Right cardiac atrium (tissue), 5 donors: ENCODE measurements around the gene KCNQ1. TPM values are rescaled to one million over a fixed set of nuclear protein-coding genes. Genes with fewer than 3 reads are reported as not detected.
A peak's percentile ranks its signal among the peaks of the same experiment; 100 is the strongest.

Experiments used
- ATAC-seq, 2 donors: fragments of 200-7000 bp; cut with Tn5 transposase; one replicate each; pipeline versions ENCODE4 v1.8.0 to v1.9.1; 2020; ENCODE audit warnings: moderate library complexity in 2 of 2, mild to moderate bottlenecking in 1 of 2
- DNase-seq, 3 donors: peaks; one replicate each; pipeline ENCODE4 v3.0.0-alpha.2; 2020
- H3K27ac ChIP-seq: one replicate; pipeline ENCODE4 v1.5.1; 2013; ENCODE audit warnings: mild to moderate bottlenecking, low read length, control low read depth, moderate library complexity
- H3K27me3 ChIP-seq: one replicate; pipeline ENCODE4 v1.6.1; 2013; ENCODE audit not compliant: control insufficient read depth, insufficient read depth
- H3K4me1 ChIP-seq: one replicate; pipeline ENCODE4 v1.6.1; 2013; ENCODE audit warnings: low read length; ENCODE audit not compliant: control insufficient read depth, insufficient read depth
- H3K4me3 ChIP-seq: one replicate; pipeline ENCODE4 v1.5.1; 2013; ENCODE audit warnings: low read length, control low read depth
- H3K9me3 ChIP-seq: one replicate; pipeline ENCODE4 v1.6.1; 2013; ENCODE audit warnings: low read length; ENCODE audit not compliant: control insufficient read depth
- WGBS: extraction: QIAGEN DNeasy Blood & Tissue Kit; methylation state at CpG from one replicate; pipeline ENCODE4 v1.1.7; 2013; 5-methylcytosine and 5-hydroxymethylcytosine counted together
- intact Hi-C, 4 donors: fragments of 100-400 bp; cut with DNase I; formaldehyde crosslinking; loops; one replicate each; pipeline versions ENCODE4 v1.11.0 to v1.14.0; 2022 to 2023
- polyA plus RNA-seq: library from polyadenylated mRNA; stranded (reverse); fragments of 200-250 nt; gene quantifications from one replicate; pipeline ENCODE4 v1.2.3, GENCODE V29; 2013
- total RNA-seq, 4 donors: library from RNA; stranded (reverse); fragmentation: NEBNext Ultra II Directional; extraction: Animal tissue kit (Norgen Biotek cat#: 25700); gene quantifications; one replicate each; pipeline ENCODE4 v1.2.1, GENCODE V29; 2021
- donor health status: healthy with polysubstance abuse.
- donor health status: DM: no; HTN: yes; CAD: no.
- donor health status: DM: no; HTN: no; CAD: no.
- donor health status: DM: no; HTN: yes; CAD: no; lungs with severe emphysema.
- donor health status: DM: yes; HTN: yes; CAD: no.

KCNQ1 gene
- total and polyA plus RNA-seq, 5 donors = 36.4 to 46.8 (median 37.7) TPM

DNA sequence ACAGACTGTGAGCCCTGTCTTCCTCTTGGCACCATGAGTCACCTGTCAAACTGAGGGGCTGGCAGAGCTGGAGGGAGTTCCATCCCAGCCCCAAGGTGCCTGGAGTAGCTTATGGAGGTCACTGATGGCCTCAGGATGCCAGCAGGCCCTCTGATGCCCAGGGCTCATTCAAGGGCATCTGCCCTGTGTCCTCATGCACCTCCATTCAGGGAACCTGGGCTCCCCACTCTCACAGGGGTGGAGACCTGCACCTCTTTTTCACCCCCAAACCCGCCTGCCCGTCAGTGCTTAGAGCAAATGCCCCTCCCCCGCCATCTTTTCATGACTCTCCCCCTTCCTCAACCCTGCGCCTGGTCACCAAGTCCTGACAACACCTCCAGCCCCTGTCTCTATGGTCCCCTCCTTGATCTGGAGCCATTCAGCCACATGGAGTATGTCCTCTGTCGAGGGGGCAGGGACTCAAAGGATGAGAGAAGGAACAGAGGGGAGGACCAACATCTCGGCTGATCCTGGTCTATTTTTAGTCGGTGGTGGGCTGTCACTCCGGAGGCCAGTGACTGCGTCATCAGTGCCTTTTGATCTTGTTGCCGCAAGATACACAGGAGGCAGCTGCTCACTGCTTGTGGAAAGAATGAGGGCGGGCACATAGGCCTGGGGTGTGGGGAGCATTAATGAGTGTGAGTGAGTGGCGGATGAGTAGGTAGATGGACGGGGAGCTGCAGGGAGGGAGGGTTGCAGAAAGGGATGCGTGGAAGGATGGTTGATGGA is 368.5 kb downstream of the KCNQ1 start:
- DNase-seq = peak; percentile 13 to 50 (median 48)
- Histone ChIP-seq H3K4me1 (peaks cover 13% of the 10 kb centered on the region), H3K27me3 (no peaks in the 10 kb centered on the region), H3K4me3 (no peak overlapping the region), H3K27ac (peak overlapping the region; percentile 58), H3K9me3 (no peaks in the 10 kb centered on the region)
- ATAC-seq = no peak
- 58% methylated on average over 14 of the region's 14 CpGs for WGBS
- intact Hi-C loops = no loop called here

DNA sequence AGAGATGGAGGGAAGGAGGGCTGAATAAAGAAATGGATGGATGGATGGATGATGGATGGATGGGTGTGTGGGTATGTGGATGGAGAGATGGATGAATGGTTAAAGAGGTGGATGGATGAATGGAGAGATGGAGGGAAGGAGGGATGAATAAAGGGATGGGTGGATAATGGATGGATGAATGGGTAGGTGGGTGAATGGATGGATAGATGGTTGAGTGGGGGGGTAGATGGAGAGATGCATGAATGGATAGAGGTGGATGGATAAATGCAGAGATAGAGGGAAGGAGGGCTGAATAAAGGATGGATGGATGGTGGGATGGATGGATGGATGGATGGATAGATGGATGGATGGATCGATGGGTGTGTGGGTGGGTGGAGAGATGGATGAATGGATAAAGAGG is 369.2 kb downstream of the KCNQ1 start:
- Histone ChIP-seq H3K27ac (no peak overlapping the region), H3K27me3 (no peaks in the 10 kb centered on the region), H3K9me3 (no peaks in the 10 kb centered on the region), H3K4me3 (no peak overlapping the region), H3K4me1 (peaks cover 13% of the 10 kb centered on the region)
- intact Hi-C loops = no loop called here
- ATAC-seq (no peak), DNase-seq (no peak)
- 96% methylated on average over 1 of the region's 1 CpG for WGBS

DNA sequence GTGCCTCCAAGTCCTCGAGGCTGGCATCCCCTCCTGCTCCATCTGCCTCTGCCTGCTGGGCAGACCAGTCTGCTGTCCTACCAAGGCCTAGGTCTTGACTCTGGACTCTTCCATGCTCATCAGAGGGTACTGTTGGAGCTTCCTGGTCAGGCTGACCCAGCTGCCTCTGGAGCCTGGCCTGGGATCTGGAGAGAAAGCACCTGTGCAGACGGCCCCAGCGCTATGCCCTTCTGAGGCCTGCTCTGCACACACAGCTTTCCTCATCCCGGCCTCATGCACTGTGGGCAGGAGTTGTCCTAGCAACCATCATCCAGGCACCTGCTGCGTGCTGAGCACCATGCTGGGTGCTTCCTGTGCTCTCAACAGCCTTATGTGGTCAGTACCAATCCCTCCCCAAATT is 369.9 kb downstream of the KCNQ1 start:
- peak; percentile 3 to 19 (median 10) for DNase-seq
- intact Hi-C loops = no loop called here
- Histone ChIP-seq H3K4me3 (no peak overlapping the region), H3K4me1 (peaks cover 13% of the 10 kb centered on the region), H3K27me3 (no peaks in the 10 kb centered on the region), H3K9me3 (no peaks in the 10 kb centered on the region), H3K27ac (no peak overlapping the region)
- 94% methylated on average over 5 of the region's 5 CpGs for WGBS
- ATAC-seq = no peak

- Histone ChIP-seq H3K27ac (no peak overlapping the region), H3K4me3 (no peak overlapping the region), H3K9me3 (no peaks in the 10 kb centered on the region), H3K27me3 (no peaks in the 10 kb centered on the region), H3K4me1 (peaks cover 13% of the 10 kb centered on the region)
- ATAC-seq (no peak), DNase-seq (peak; percentile 3 to 54 (median 35))
- WGBS = 95% methylated on average over 16 of the region's 16 CpGs
- intact Hi-C loops = no loop called here
These were observed 371.1 kb downstream of the KCNQ1 start for GRCh38 chr11:2815762-2816496.

DNA sequence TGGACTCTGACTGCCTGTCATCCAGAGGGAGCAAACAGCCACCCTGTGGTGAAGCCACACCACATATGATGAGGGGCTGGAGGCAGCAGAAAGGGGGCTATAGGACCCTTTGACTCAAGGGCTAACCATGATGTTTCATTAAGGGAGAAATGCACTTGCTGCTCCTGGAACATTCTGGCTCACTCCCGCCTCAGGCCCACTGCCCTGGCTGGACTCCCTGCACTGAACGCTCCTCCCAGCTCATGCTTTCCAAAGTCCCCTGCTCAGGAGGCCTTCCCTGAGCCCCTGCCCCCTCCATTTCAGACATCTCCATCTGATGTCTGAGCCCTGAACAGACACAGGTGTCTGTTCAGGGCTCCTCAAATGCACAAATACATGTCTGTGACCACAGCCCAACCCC is 371.7 kb downstream of the KCNQ1 start:
- H3K4me1 ChIP-seq = peaks cover 7% of the 10 kb centered on the region
- H3K27me3 ChIP-seq = no peaks in the 10 kb centered on the region
- H3K4me3 ChIP-seq = no peak overlapping the region
- ATAC-seq (no peak), DNase-seq (peak; percentile 6 to 22 (median 22))
- intact Hi-C loops = no loop called here
- no peaks in the 10 kb centered on the region for H3K9me3 ChIP-seq
- H3K27ac ChIP-seq = no peak overlapping the region
- 78% methylated on average over 2 of the region's 2 CpGs for WGBS

GRCh38 chr11:2816941-2817421 is 372.2 kb downstream of the KCNQ1 start:
- H3K27me3 ChIP-seq = no peaks in the 10 kb centered on the region
- peak; percentile 14 to 54 (median 49) for DNase-seq
- 77% methylated on average over 15 of the region's 15 CpGs for whole genome bisulfite sequencing
- intact Hi-C loops = no loop called here
- no peaks in the 10 kb centered on the region for H3K9me3 ChIP-seq
- peaks cover 5% of the 10 kb centered on the region for H3K4me1 ChIP-seq
- H3K4me3 ChIP-seq = no peak overlapping the region
- no peak for ATAC-seq
- no peak overlapping the region for H3K27ac ChIP-seq

DNA sequence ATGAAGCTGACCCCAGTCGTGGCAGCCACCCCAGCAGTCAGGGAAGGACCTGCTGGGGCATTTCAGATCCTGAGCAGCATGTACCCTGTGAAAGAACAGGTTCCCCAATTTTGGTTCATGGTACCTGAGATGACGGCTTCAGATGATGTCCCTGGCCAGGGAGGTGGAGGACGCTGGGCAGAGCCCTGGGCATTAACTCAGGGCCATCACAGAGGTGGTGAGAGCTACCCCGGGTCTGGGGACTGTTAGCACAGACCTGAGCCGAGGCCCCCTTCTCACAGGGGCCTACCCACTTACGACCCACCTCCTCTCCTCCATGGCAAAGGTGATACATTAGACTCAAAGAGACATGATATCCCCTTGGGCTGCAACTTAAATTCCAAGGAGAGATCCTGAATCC is 372.6 kb downstream of the KCNQ1 start:
- 89% methylated on average over 6 of the region's 6 CpGs for WGBS
- intact Hi-C loops = no loop called here
- peak in 1 of 3 donors; percentile 14 for DNase-seq
- ATAC-seq = no peak
- Histone ChIP-seq H3K4me3 (no peak overlapping the region), H3K9me3 (no peaks in the 10 kb centered on the region), H3K4me1 (peaks cover 4% of the 10 kb centered on the region), H3K27ac (no peak overlapping the region), H3K27me3 (no peaks in the 10 kb centered on the region)

DNA sequence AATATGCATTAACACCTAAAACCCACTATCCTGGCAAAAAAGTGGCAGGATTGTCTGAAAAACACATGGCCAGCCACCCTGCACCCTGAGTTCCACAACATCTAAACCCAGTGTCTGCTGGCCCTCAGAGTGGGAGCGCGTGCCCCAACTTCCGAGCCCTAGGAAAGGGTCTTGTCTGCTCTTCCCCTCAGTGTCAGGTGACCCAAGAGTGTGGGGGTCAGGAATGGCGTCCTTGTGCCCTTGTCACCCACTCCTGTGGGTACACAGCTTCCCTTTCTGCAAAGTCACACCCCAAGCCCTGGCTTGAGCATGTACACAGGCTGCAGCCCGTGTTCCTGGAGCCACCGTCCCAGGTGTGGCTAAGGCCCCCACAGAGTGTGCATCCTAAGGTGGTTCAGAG is 373.2 kb downstream of the KCNQ1 start:
- 93% methylated on average over 6 of the region's 6 CpGs for WGBS
- DNase-seq (peak in 2 of 3 donors; percentile 3 to 27), ATAC-seq (no peak)
- Histone ChIP-seq H3K9me3 (no peaks in the 10 kb centered on the region), H3K27me3 (no peaks in the 10 kb centered on the region), H3K4me3 (no peak overlapping the region), H3K27ac (no peak overlapping the region), H3K4me1 (no peaks in the 10 kb centered on the region)
- intact Hi-C loops = no loop called here

DNA sequence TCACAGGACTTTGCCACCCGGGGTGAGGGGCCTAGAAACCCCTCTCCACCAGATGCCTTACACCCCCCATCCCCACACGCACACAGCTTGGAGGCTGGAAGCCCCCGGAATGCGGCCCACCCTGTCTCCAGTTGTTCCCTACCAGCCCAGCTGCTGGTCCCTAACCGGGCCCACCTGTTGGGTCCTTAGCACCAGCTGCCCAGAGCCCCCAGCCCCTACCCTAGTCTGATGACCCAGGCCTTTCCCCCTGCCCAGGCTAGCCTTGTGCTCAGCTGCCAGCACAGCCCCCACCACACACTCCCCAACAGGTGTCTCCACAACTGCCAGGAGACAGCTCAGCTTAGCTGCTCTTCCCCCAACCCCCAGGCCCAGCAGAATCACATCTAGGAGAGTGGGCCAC is 373.7 kb downstream of the KCNQ1 start:
- intact Hi-C loops = no loop called here
- H3K4me1 ChIP-seq = no peaks in the 10 kb centered on the region
- no peaks in the 10 kb centered on the region for H3K9me3 ChIP-seq
- DNase-seq (peak; percentile 9 to 26 (median 11)), ATAC-seq (no peak)
- no peak overlapping the region for H3K27ac ChIP-seq
- H3K27me3 ChIP-seq = no peaks in the 10 kb centered on the region
- H3K4me3 ChIP-seq = no peak overlapping the region
- WGBS = 91% methylated on average over 5 of the region's 5 CpGs

GRCh38 chr11:2819316-2819715 is 374.5 kb downstream of the KCNQ1 start:
- no peaks in the 10 kb centered on the region for H3K4me1 ChIP-seq
- H3K27me3 ChIP-seq = no peaks in the 10 kb centered on the region
- ATAC-seq (no peak), DNase-seq (peak in 1 of 3 donors; percentile 11)
- intact Hi-C loops = no loop called here
- 96% methylated on average over 3 of the region's 3 CpGs for WGBS
- no peaks in the 10 kb centered on the region for H3K9me3 ChIP-seq
- no peak overlapping the region for H3K4me3 ChIP-seq
- H3K27ac ChIP-seq = no peak overlapping the region

DNA sequence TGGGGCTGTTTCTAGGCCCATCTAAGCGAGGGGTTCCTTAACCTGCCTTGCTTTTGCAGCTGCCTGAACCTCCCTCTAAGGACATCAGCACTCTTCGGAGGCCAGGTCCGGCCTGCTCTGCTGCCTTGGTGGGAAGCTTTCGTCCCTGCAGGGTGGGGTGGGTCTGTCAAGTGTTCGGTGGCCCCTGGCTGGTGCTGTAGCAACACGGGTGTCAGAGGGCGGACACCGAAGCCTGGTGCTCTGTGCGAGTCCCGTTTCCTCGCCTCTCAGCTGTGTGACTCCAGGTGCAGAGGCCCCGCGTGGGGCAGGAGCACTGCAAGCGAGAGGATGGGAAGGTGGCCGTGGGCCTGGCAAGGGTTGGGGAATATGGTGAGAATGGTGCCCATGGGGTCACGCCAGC is 376.2 kb downstream of the KCNQ1 start:
- H3K9me3 ChIP-seq = no peaks in the 10 kb centered on the region
- DNase-seq (peak; percentile 3 to 43 (median 28)), ATAC-seq (no peak)
- WGBS = 96% methylated on average over 16 of the region's 16 CpGs
- H3K4me1 ChIP-seq = peaks cover 3% of the 10 kb centered on the region
- no peak overlapping the region for H3K27ac ChIP-seq
- H3K4me3 ChIP-seq = no peak overlapping the region
- intact Hi-C loops = no loop called here
- no peaks in the 10 kb centered on the region for H3K27me3 ChIP-seq
